ENCODE results near the gene IL18BP. TPM values are rescaled to one million over a fixed set of nuclear protein-coding genes. Genes with fewer than 3 reads are reported as not detected.

Gene IL18BP
- 19.8 and 20.1 TPM in 2 replicates for total RNA-seq
- long read RNA-seq, result 0 reads

DNA sequence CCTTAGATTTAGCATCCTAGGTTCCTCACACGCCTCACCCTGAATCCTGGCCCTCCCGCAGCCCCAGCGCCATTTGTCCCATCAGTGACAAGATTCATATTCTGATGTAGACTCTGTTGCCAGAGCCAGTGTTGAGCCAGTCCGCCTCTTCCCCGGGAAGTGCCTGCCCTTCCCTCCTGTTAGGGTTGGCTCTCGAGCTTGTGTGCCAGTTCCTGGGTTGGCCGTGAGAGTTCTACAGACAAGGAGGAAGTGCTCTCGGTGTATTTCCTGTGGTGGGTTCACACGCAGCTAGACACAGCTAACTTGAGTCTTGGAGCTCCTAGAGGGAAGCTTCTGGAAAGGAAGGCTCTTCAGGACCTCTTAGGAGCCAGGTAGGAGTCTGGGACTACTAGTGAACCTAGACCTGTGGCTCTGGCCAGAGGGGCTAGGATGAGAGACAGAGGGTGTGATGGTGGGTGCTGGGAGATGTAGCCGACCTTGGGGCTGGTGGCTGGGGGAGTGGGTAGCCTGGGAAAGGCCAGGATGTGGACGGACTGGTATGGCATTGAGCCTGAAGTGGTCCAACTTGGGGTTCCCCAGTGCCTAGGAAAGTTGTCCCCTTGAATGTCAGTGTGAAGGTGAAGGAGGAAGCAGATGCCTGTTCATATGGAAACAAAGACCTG, at the start of gene IL18BP:
IL18BP (plus strand) TSS at position 261 of the 662 bp plus-strand sequence. CDS start 1,076 bp downstream, outside the sequence.
- H3K27ac Mint-ChIP-seq, result no peak within 1 kb of the TSS
- no peaks in the 10 kb centered on the region for H3K4me1 Mint-ChIP-seq (ENCODE audit: low read depth)
- peaks cover 3% of the 10 kb centered on the region for H3K36me3 Mint-ChIP-seq (ENCODE audit: insufficient read depth)
- H3K27me3 Mint-ChIP-seq, result no peaks in the 10 kb centered on the region
- no peak within 1 kb of the TSS for H3K4me3 Mint-ChIP-seq (ENCODE audit: low read depth)
- H3K9me3 Mint-ChIP-seq (ENCODE audit: low read depth), result no peaks in the 10 kb centered on the region
- TF ChIP-seq, protein P1, sequence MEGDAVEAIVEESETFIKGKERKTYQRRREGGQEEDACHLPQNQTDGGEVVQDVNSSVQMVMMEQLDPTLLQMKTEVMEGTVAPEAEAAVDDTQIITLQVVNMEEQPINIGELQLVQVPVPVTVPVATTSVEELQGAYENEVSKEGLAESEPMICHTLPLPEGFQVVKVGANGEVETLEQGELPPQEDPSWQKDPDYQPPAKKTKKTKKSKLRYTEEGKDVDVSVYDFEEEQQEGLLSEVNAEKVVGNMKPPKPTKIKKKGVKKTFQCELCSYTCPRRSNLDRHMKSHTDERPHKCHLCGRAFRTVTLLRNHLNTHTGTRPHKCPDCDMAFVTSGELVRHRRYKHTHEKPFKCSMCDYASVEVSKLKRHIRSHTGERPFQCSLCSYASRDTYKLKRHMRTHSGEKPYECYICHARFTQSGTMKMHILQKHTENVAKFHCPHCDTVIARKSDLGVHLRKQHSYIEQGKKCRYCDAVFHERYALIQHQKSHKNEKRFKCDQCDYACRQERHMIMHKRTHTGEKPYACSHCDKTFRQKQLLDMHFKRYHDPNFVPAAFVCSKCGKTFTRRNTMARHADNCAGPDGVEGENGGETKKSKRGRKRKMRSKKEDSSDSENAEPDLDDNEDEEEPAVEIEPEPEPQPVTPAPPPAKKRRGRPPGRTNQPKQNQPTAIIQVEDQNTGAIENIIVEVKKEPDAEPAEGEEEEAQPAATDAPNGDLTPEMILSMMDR (IDR thresholded peaks at IDR 0.05; ENCODE audit: unreplicated experiment), result no peak
- no peak for DNase-seq (ENCODE audit: low spot score, unreplicated experiment)

DNA sequence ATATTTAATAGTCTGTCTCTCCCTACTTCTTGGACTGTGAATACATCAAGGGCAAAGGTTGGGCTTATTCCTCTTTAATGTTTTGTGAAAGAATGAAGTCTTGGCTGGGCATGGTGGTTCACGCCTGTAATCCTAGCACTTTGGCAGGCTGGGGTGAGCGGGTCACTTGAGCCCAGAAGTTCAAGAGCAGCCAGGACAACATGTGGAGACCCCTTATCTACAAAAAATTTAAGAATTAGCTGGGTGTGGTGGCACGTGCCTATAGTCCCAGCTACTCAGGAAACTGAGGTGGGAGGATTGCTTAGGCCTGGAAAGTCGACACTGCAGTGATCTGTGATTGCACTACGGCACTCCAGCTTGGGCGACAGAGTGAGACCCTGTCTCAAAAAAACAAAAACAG, 49.7 kb upstream of the IL18BP start:
- H3K4me1 Mint-ChIP-seq (ENCODE audit: low read depth), result peaks cover 22% of the 10 kb centered on the region
- DNase-seq (ENCODE audit: low spot score, unreplicated experiment), result no peak
- H3K36me3 Mint-ChIP-seq (ENCODE audit: insufficient read depth), result peaks cover 2% of the 10 kb centered on the region
- H3K27ac Mint-ChIP-seq, result no peak overlapping the region
- no peak overlapping the region for H3K4me3 Mint-ChIP-seq (ENCODE audit: low read depth)
- H3K27me3 Mint-ChIP-seq, result no peaks in the 10 kb centered on the region
- no peaks in the 10 kb centered on the region for H3K9me3 Mint-ChIP-seq (ENCODE audit: low read depth)
- TF ChIP-seq, protein P1 (IDR thresholded peaks at IDR 0.05; ENCODE audit: unreplicated experiment), result no peak

DNA sequence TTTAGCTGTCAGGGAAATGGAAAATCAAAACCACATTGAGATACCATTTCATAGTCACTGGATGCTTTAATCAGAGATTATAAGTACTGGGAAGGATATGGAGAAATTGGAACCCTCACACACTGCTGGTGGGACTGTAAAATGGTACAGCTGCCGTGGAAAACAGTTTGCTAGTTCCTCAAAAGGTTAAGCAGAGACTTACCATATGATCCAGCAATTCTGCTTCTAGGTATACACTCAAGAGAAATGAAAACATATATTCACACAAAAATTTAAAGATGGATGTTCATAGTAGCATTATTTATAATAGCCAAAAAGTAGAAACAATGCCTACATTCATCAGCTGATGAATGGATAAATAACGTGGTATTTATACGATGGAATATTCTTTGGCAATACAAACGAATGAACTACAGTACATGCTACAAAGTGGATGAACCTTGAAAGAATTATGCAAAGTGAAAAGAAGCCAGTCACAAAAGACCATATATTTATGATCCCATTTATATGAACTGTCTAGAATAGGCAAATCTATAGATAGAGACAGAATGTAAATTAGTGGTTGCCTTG, 46.9 kb upstream of the IL18BP start:
- Mint-ChIP-seq H3K27ac (no peak overlapping the region), H3K36me3 (ENCODE audit: insufficient read depth) (peaks cover 1% of the 10 kb centered on the region), H3K4me1 (ENCODE audit: low read depth) (peaks cover 20% of the 10 kb centered on the region), H3K27me3 (no peaks in the 10 kb centered on the region), H3K9me3 (ENCODE audit: low read depth) (no peaks in the 10 kb centered on the region), H3K4me3 (ENCODE audit: low read depth) (no peak overlapping the region)
- DNase-seq (ENCODE audit: low spot score, unreplicated experiment), result no peak
- TF ChIP-seq, protein P1 (IDR thresholded peaks at IDR 0.05; ENCODE audit: unreplicated experiment), result no peak

DNA sequence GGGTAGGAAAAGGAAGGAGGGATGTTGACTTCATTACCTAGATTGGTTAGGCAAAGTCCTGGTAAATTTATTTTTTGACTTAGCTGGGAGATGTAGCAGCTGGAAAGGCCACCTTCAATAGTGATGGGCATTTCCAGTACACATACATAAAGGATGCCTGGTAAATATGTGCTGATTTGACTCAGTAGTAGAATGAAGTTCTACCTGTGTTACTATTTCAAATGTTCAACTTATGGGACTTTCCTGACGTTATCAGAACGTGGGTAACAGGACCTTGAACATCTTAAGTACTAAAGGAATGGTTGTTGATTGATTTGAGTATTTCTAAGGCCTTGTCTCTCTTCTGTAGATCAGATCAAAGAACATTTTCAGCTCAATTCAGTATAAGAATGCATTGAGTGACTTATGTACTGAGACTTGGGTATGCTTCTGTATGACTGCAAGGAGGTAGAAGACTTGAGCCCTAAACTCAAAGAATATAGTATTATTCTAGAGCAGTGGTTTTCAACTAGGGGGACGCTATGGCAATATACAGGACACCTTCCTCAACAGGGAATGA, 42.7 kb upstream of the IL18BP start:
- Mint-ChIP-seq H3K27me3 (no peaks in the 10 kb centered on the region), H3K27ac (no peak overlapping the region), H3K36me3 (ENCODE audit: insufficient read depth) (peaks cover 7% of the 10 kb centered on the region), H3K4me1 (ENCODE audit: low read depth) (peaks cover 4% of the 10 kb centered on the region), H3K9me3 (ENCODE audit: low read depth) (no peaks in the 10 kb centered on the region), H3K4me3 (ENCODE audit: low read depth) (no peak overlapping the region)
- no peak for DNase-seq (ENCODE audit: low spot score, unreplicated experiment)
- TF ChIP-seq, protein P1 (IDR thresholded peaks at IDR 0.05; ENCODE audit: unreplicated experiment), result no peak

DNA sequence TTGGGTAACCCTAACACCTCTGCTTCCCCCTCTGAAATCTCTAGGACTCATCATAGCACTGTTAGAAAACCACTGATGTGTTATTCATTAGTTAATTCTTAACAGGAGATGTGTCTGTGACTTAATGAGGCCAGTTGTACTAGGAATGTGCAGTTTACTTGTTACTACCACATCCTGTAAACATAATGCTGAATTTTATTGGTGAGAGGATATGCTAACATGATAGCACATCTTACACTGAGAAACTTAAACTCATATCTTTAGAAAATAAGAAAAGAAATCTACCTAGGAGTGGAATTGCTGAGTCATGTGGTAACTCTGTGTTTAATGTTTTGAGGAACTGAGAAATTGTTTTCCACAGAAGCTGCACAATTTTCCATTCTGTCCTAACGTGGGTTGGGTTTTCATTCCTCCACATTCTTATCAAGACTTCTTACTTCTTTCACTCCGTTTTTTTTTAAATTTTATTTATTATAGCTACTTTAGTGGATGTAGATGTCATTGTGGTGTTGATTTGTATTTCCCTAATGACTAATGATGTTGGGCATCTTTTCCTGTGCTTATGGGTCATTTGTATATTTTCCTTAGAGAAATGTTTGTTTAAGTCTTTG, 36.2 kb upstream of the IL18BP start:
- H3K9me3 Mint-ChIP-seq (ENCODE audit: low read depth), result no peaks in the 10 kb centered on the region
- no peaks in the 10 kb centered on the region for H3K4me1 Mint-ChIP-seq (ENCODE audit: low read depth)
- H3K36me3 Mint-ChIP-seq (ENCODE audit: insufficient read depth), result peaks cover 14% of the 10 kb centered on the region
- no peaks in the 10 kb centered on the region for H3K27me3 Mint-ChIP-seq
- TF ChIP-seq, protein P1 (IDR thresholded peaks at IDR 0.05; ENCODE audit: unreplicated experiment), result no peak
- H3K27ac Mint-ChIP-seq, result no peak overlapping the region
- no peak for DNase-seq (ENCODE audit: low spot score, unreplicated experiment)
- H3K4me3 Mint-ChIP-seq (ENCODE audit: low read depth), result no peak overlapping the region

Data from progenitor cell of endocrine pancreas (in vitro differentiated cells).